Peyer's patch (tissue), 4 donors: Measurements from ENCODE around the gene SWT1.

Experiments used
- POLR2A ChIP-seq, 2 donors: fragments of 450-650 bp; IDR thresholded peaks; one replicate each; pipeline ENCODE4 v1.5.1; 2017; ENCODE audit warnings: antibody characterized with exemption in 2 of 2, mild to moderate bottlenecking in 2 of 2, moderate library complexity in 2 of 2
- TF ChIP-seq, protein P1 (sequence below), 6 experiments: fragments of 450-650 bp in 4 of 6; fragments of 200-600 bp in 2 of 6; sonication (generic) in 1 of 6; IDR thresholded peaks; one replicate each; pipeline ENCODE4 v1.5.1; 2017 to 2019; ENCODE audit warnings: antibody characterized with exemption in 6 of 6, mild to moderate bottlenecking in 3 of 6, moderate library complexity in 1 of 6

DNA sequence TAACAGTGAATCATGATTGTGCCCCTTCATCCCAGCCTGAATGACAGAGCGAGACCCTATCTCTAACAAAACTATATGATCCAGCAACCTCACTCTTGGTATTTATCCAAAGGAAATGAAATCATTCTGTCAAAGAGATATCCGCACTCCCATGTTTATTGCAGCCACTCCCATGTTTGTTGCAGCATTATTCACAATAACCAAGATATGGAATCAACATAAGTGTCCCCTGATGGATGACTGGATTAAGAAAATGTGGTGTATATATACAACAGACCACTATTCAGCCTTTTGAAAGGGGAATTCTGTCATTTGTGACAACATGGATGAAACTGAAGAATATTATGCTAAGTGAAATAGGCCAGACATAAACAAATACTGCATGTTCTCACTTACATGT, 44.6 kb upstream of the SWT1 start:
- TF ChIP-seq POLR2A (IDR thresholded peaks at IDR 0.05) = no peak
- TF ChIP-seq, protein P1, sequence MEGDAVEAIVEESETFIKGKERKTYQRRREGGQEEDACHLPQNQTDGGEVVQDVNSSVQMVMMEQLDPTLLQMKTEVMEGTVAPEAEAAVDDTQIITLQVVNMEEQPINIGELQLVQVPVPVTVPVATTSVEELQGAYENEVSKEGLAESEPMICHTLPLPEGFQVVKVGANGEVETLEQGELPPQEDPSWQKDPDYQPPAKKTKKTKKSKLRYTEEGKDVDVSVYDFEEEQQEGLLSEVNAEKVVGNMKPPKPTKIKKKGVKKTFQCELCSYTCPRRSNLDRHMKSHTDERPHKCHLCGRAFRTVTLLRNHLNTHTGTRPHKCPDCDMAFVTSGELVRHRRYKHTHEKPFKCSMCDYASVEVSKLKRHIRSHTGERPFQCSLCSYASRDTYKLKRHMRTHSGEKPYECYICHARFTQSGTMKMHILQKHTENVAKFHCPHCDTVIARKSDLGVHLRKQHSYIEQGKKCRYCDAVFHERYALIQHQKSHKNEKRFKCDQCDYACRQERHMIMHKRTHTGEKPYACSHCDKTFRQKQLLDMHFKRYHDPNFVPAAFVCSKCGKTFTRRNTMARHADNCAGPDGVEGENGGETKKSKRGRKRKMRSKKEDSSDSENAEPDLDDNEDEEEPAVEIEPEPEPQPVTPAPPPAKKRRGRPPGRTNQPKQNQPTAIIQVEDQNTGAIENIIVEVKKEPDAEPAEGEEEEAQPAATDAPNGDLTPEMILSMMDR (IDR thresholded peaks at IDR 0.05) = no peak
